Nephron (organoid): ENCODE measurements around the gene DHX29.

ENCODE experiments used
- H3K27ac Mint-ChIP-seq, 3 experiments: 2 replicates each; pipeline ENCODE4 v1.8.0; 2020; ENCODE audit warnings: mixed read lengths in 3 of 3, mild to moderate bottlenecking in 2 of 3, moderate library complexity in 1 of 3
- H3K27me3 Mint-ChIP-seq: 2 replicates; pipeline ENCODE4 v1.8.0; 2021; ENCODE audit warnings: low read depth, mild to moderate bottlenecking, moderate library complexity, mixed read lengths
- H3K36me3 Mint-ChIP-seq: 2 replicates; pipeline ENCODE4 v1.8.0; 2020; ENCODE audit warnings: low read depth, mixed read lengths
- H3K4me1 Mint-ChIP-seq: 2 replicates; pipeline ENCODE4 v1.8.0; 2020; ENCODE audit warnings: mixed read lengths
- H3K4me3 Mint-ChIP-seq, 3 experiments: 2 replicates each; pipeline ENCODE4 v1.8.0; 2020; ENCODE audit warnings: mild to moderate bottlenecking in 3 of 3, mixed read lengths in 3 of 3, moderate library complexity in 2 of 3
- H3K9me3 Mint-ChIP-seq: 2 replicates; pipeline ENCODE4 v1.8.0; 2020; ENCODE audit warnings: mixed read lengths
- CTCF ChIP-seq, 3 experiments: fragments of 200-600 bp; sonication (generic); IDR thresholded peaks; one replicate each; pipeline ENCODE4 v1.5.0; 2021; ENCODE audit warnings: antibody characterized with exemption in 3 of 3; ENCODE audit not compliant: unreplicated experiment in 3 of 3

Gene DHX29

DNA sequence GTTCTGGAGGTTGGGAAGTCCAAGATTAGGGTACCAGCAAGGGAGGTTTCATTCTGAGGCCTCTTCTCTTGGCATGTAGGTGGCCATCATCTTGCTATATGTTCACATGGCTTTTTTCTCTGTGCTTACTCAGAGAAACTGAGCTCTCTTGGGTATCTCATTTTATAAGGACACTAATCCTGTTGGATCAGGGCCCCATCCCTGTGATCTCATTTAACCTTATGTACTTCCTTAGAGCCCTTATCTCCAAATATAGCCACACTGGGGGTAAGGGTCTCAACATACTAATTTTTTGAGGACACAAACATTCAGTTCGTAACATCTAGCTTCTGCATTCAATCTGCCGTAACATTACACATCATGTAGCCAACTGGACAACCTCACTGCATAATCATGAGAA is 6.6 kb downstream of the DHX29 start:
- H3K4me3 Mint-ChIP-seq: no peak overlapping the region
- no peaks in the 10 kb centered on the region for H3K27me3 Mint-ChIP-seq
- H3K27ac Mint-ChIP-seq: no peak overlapping the region
- H3K9me3 Mint-ChIP-seq: no peaks in the 10 kb centered on the region
- H3K4me1 Mint-ChIP-seq: peaks cover 11% of the 10 kb centered on the region
- peaks cover 51% of the 10 kb centered on the region for H3K36me3 Mint-ChIP-seq
- TF ChIP-seq CTCF (IDR thresholded peaks at IDR 0.05; ENCODE audit: unreplicated experiment in 3 of 3): no peak

- Mint-ChIP-seq H3K4me3 (no peak overlapping the region), H3K27ac (no peak overlapping the region), H3K36me3 (peaks cover 75% of the 10 kb centered on the region), H3K4me1 (no peaks in the 10 kb centered on the region), H3K9me3 (no peaks in the 10 kb centered on the region), H3K27me3 (no peaks in the 10 kb centered on the region)
- TF ChIP-seq CTCF (IDR thresholded peaks at IDR 0.05; ENCODE audit: unreplicated experiment in 3 of 3): no peak
Measured at GRCh38 chr5:55294935-55295334, 12.6 kb downstream of the DHX29 start.

- no peaks in the 10 kb centered on the region for H3K27me3 Mint-ChIP-seq
- TF ChIP-seq CTCF (IDR thresholded peaks at IDR 0.05; ENCODE audit: unreplicated experiment in 3 of 3): no peak
- no peaks in the 10 kb centered on the region for H3K9me3 Mint-ChIP-seq
- no peak overlapping the region for H3K4me3 Mint-ChIP-seq
- peak overlapping the region in 1 of 3 experiments; percentile 19 for H3K27ac Mint-ChIP-seq
- peaks cover 65% of the 10 kb centered on the region for H3K36me3 Mint-ChIP-seq
- H3K4me1 Mint-ChIP-seq: no peaks in the 10 kb centered on the region
Measured at GRCh38 chr5:55290991-55291390, 16.5 kb downstream of the DHX29 start.

GRCh38 chr5:55289808-55290207 is 17.7 kb downstream of the DHX29 start:
- H3K27ac Mint-ChIP-seq: no peak overlapping the region
- TF ChIP-seq CTCF (IDR thresholded peaks at IDR 0.05; ENCODE audit: unreplicated experiment in 3 of 3): no peak
- no peaks in the 10 kb centered on the region for H3K9me3 Mint-ChIP-seq
- H3K4me3 Mint-ChIP-seq: no peak overlapping the region
- H3K27me3 Mint-ChIP-seq: no peaks in the 10 kb centered on the region
- peaks cover 63% of the 10 kb centered on the region for H3K36me3 Mint-ChIP-seq
- H3K4me1 Mint-ChIP-seq: no peaks in the 10 kb centered on the region

- TF ChIP-seq CTCF (IDR thresholded peaks at IDR 0.05; ENCODE audit: unreplicated experiment in 3 of 3): no peak
- no peaks in the 10 kb centered on the region for H3K9me3 Mint-ChIP-seq
- peaks cover 50% of the 10 kb centered on the region for H3K36me3 Mint-ChIP-seq
- no peaks in the 10 kb centered on the region for H3K4me1 Mint-ChIP-seq
- no peak overlapping the region for H3K27ac Mint-ChIP-seq
- H3K4me3 Mint-ChIP-seq: no peak overlapping the region
- H3K27me3 Mint-ChIP-seq: no peaks in the 10 kb centered on the region
Measured at GRCh38 chr5:55286411-55286933, 21.0 kb downstream of the DHX29 start.

DNA sequence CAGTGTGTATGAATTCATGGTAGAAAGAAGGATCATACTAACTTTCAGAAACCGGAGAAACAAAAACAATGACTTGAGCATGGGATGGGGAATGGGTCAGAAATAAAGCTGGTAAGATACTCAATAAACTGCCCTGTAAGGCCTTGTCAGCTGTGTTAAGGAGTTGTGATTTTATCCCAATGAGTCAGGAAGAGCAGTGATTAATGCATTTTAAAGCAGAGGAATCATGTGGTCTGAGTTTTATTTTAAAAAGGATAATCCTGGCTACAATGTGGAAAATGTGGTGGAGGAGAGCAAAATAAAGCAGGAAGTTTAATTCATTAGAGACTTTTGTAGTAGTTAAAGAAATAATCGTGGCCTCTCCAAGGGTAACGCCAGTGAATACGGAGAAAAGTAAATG is 28.7 kb downstream of the DHX29 start:
- H3K27me3 Mint-ChIP-seq: no peaks in the 10 kb centered on the region
- H3K9me3 Mint-ChIP-seq: no peaks in the 10 kb centered on the region
- no peak overlapping the region for H3K27ac Mint-ChIP-seq
- TF ChIP-seq CTCF (IDR thresholded peaks at IDR 0.05; ENCODE audit: unreplicated experiment in 3 of 3): no peak
- H3K4me1 Mint-ChIP-seq: no peaks in the 10 kb centered on the region
- no peak overlapping the region for H3K4me3 Mint-ChIP-seq
- H3K36me3 Mint-ChIP-seq: peaks cover 62% of the 10 kb centered on the region
